Right lobe of liver (tissue), 4 donors: Measurements from ENCODE around the gene SMOC1.

Experiments used
- POLR2A ChIP-seq: fragments of 450-650 bp; IDR thresholded peaks from one replicate; pipeline ENCODE4 v1.6.1; 2017; ENCODE audit warnings: antibody characterized with exemption, mild to moderate bottlenecking
- TF ChIP-seq, protein P1 (sequence below), 4 donors: fragments of 200-600 bp in 3 of 4; fragments of 450-650 bp in 1 of 4; IDR thresholded peaks; one replicate each; pipeline versions ENCODE4 v1.5.1 to v1.8.0; 2016 to 2022; ENCODE audit warnings: antibody characterized with exemption in 4 of 4, mild to moderate bottlenecking in 2 of 4
- donor health status: DM: no; HTN: no; CAD: no.
- donor health status: DM: no; HTN: no; CAD: no.
- donor health status: DM: no; HTN: yes; CAD: no.

GRCh38 chr14:69968681-69969080, 89.5 kb downstream of the SMOC1 start:
- TF ChIP-seq, protein P1, sequence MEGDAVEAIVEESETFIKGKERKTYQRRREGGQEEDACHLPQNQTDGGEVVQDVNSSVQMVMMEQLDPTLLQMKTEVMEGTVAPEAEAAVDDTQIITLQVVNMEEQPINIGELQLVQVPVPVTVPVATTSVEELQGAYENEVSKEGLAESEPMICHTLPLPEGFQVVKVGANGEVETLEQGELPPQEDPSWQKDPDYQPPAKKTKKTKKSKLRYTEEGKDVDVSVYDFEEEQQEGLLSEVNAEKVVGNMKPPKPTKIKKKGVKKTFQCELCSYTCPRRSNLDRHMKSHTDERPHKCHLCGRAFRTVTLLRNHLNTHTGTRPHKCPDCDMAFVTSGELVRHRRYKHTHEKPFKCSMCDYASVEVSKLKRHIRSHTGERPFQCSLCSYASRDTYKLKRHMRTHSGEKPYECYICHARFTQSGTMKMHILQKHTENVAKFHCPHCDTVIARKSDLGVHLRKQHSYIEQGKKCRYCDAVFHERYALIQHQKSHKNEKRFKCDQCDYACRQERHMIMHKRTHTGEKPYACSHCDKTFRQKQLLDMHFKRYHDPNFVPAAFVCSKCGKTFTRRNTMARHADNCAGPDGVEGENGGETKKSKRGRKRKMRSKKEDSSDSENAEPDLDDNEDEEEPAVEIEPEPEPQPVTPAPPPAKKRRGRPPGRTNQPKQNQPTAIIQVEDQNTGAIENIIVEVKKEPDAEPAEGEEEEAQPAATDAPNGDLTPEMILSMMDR (IDR thresholded peaks at IDR 0.05): no peak
- no peak for TF ChIP-seq POLR2A
